Measurements from ENCODE around the gene HABP2.

- no peak for TF ChIP-seq POLR2A (IDR thresholded peaks at IDR 0.05)
- no peak for TF ChIP-seq CTCF (IDR thresholded peaks at IDR 0.05)
Observed at GRCh38 chr10:113552701-113553100, at the start of gene HABP2.

Measured in uterus (tissue), 2 donors.